Thoracic aorta (tissue), 2 donors: Measurements from ENCODE around the gene CELSR3. TPM values are rescaled to one million over a fixed set of nuclear protein-coding genes. Genes with fewer than 3 reads are reported as not detected.

Source experiments
- ATAC-seq: fragments of 150-250 bp; one replicate; pipeline ENCODE4 v1.8.0; 2017; ENCODE audit warnings: low read depth; ENCODE audit not compliant: insufficient number of reproducible peaks, low FRiP score
- DNase-seq: peaks from one replicate; pipeline ENCODE4 v3.0.0-alpha.2; 2020; ENCODE audit warnings: low spot score
- H3K27ac ChIP-seq, 2 donors: fragments of 200-600 bp; sonication (generic); 1 replicate in 1 of 2; 2 replicates in 1 of 2; pipeline ENCODE4 v1.5.1; 2016; ENCODE audit warnings: mild to moderate bottlenecking in 2 of 2, moderate library complexity in 2 of 2
- H3K27me3 ChIP-seq: fragments of 200-600 bp; sonication (generic); replicated peaks from 2 replicates; pipeline ENCODE4 v1.6.0; 2016; ENCODE audit warnings: mild to moderate bottlenecking; ENCODE audit not compliant: insufficient read depth
- H3K36me3 ChIP-seq: fragments of 200-600 bp; sonication (generic); one replicate; pipeline ENCODE4 v1.5.1; 2016
- H3K4me1 ChIP-seq, 2 donors: fragments of 200-600 bp; sonication (generic); 1 replicate in 1 of 2; 2 replicates in 1 of 2; pipeline versions ENCODE4 v1.5.1 to v1.6.0; 2016; ENCODE audit warnings: low read depth in 2 of 2, mild to moderate bottlenecking in 1 of 2; ENCODE audit not compliant: control insufficient read depth in 1 of 2
- H3K4me3 ChIP-seq: fragments of 200-600 bp; sonication (generic); 2 replicates; pipeline ENCODE4 v1.5.1; 2016; ENCODE audit warnings: mild to moderate bottlenecking
- H3K9me3 ChIP-seq: fragments of 200-600 bp; sonication (generic); 2 replicates; pipeline ENCODE4 v1.5.1; 2016
- total RNA-seq, 2 donors: library from RNA; depleted of rRNA; stranded (reverse); fragments of >200 nt; gene quantifications; one replicate each; pipeline versions ENCODE4 v1.1.0 to v1.2.3, GENCODE V29; 2016
- TF ChIP-seq, protein P1 (sequence below): fragments of 200-600 bp; sonication (generic); IDR thresholded peaks from one replicate; pipeline ENCODE4 v1.5.1; 2019; ENCODE audit warnings: antibody characterized with exemption

CELSR3 gene
- total RNA-seq, 2 donors from 2014 or later = 1.3 to 3.0 TPM

DNA sequence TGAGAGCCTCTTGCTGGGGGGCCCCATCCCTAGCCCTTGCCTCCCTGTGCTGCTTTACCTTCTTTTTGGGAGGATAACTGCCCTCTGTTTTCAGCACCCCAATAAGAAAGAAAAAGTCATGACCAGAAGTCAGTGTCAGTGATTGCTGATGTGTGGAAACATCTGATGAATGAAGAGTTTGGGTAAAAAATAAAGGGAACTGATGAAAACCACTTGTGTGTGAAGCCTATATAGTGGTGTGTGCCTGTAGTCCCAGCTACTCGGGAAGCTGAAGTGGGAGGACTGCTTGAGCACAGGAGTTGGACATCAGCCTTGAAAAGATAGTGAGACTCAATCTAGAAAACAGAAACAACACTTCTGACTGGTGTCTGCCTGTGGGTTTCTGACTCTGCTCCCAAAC, 9.8 kb upstream of the CELSR3 start:
- Histone ChIP-seq H3K27ac (no peak overlapping the region), H3K27me3 (no peaks in the 10 kb centered on the region), H3K9me3 (no peaks in the 10 kb centered on the region), H3K4me3 (no peak overlapping the region), H3K4me1 (no peaks in the 10 kb centered on the region), H3K36me3 (peaks cover 28% of the 10 kb centered on the region)
- TF ChIP-seq, protein P1, sequence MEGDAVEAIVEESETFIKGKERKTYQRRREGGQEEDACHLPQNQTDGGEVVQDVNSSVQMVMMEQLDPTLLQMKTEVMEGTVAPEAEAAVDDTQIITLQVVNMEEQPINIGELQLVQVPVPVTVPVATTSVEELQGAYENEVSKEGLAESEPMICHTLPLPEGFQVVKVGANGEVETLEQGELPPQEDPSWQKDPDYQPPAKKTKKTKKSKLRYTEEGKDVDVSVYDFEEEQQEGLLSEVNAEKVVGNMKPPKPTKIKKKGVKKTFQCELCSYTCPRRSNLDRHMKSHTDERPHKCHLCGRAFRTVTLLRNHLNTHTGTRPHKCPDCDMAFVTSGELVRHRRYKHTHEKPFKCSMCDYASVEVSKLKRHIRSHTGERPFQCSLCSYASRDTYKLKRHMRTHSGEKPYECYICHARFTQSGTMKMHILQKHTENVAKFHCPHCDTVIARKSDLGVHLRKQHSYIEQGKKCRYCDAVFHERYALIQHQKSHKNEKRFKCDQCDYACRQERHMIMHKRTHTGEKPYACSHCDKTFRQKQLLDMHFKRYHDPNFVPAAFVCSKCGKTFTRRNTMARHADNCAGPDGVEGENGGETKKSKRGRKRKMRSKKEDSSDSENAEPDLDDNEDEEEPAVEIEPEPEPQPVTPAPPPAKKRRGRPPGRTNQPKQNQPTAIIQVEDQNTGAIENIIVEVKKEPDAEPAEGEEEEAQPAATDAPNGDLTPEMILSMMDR = no peak
- ATAC-seq = no peak
- no peak for DNase-seq

DNA sequence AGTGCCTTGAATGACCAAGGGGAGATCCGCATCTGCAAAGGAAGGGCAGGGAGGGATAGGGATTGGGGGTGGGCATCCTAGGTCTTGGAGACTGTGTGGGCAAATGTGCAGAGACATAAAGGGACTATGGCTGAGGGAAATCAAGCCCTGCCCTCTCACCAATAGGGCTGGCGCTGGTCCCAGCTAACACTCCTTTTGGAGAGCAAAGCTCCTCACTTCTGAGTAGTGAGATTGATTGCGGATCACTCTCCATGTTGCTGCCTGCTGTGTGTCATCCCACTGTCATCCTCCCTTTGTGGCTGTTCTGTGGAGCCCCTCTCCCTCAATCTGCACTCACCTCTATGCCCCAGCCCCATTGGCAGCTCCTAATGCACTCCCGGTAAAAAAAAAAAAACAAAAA, 2.2 kb upstream of the CELSR3 start:
- no peak for ATAC-seq
- H3K27ac ChIP-seq = peak overlapping the region; percentile 91 to 92

DNA sequence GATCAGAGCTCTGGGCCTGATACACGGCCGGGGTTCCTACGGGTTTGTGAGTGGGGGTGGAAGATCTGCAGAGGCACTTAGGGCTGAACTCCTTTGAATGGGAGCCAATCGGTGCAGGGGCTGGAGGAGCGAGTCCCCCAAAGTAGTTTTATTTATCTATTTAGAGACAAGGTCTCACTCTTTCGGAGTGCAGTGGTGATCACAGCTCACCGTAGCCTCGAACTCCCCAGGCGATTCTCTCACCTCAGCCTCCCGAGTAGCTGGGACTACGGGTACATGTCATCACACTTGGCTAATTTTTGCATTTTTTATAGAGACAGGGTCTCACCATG, 1.6 kb upstream of the CELSR3 start:
- H3K27ac ChIP-seq = peak overlapping the region; percentile 91 to 92
- H3K4me1 ChIP-seq = peaks cover 4 to 21% of the 10 kb centered on the region in 2 donors
- no peaks in the 10 kb centered on the region for H3K9me3 ChIP-seq
- TF ChIP-seq, protein P1 = peak; percentile 36
- DNase-seq = no peak
- no peaks in the 10 kb centered on the region for H3K27me3 ChIP-seq
- H3K4me3 ChIP-seq = peak overlapping the region; percentile 82
- H3K36me3 ChIP-seq = no peaks in the 10 kb centered on the region
- no peak for ATAC-seq

More for the DNA sequence above, 2.2 kb upstream of the CELSR3 start:
- Histone ChIP-seq H3K4me3 (no peak overlapping the region), H3K36me3 (no peaks in the 10 kb centered on the region), H3K27me3 (no peaks in the 10 kb centered on the region), H3K4me1 (peaks cover 4 to 21% of the 10 kb centered on the region in 2 donors), H3K9me3 (no peaks in the 10 kb centered on the region)
- no peak for DNase-seq
- TF ChIP-seq, protein P1 = no peak

DNA sequence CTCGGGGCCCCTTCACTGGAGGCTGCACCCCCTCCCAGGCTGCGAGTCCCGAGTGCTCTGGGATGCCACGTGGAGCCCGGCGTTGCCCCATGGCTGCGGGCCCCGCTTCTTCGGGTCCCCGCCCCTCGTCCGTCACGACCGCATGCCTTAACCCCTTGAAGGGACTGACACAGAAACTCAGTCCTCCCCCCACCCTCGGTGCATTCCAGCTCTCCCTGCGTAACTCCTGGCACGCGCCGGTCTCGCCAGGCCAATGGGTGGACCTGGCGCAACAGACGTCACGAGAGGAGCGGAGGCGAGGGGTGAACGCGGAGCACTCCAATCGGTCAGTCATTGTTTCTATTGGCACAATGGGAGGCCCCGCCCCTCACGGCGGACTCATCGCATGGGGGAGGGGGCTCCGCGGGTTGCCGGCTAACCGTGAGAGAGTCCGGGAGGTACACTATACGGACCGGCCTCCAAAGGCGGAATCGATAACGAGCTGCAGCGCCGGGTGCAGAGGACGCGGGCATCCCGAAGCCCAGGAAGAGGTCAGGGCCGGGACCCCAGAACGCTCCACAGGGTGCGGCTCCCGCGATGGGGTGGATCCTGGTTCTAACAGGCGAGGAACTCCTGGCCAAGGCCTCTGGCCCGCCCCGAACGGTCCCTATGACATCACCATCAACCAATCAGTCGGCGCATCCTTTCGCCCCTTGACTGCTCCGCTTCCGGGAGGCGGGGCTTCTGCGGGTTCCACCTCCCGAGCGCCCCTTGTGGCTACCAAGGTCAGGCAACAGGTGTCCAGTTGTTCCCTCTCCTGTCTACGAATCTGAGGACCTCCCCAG, 1.0 kb upstream of the CELSR3 start:
- H3K27ac ChIP-seq = peak overlapping the region; percentile 91 to 92
- DNase-seq (peak; percentile 93), ATAC-seq (peak; percentile 88)
- TF ChIP-seq, protein P1 = peak; percentile 82
- no peaks in the 10 kb centered on the region for H3K27me3 ChIP-seq
- peaks cover 4 to 21% of the 10 kb centered on the region in 2 donors for H3K4me1 ChIP-seq
- no peaks in the 10 kb centered on the region for H3K36me3 ChIP-seq
- H3K4me3 ChIP-seq = peak overlapping the region; percentile 82
- H3K9me3 ChIP-seq = no peaks in the 10 kb centered on the region

DNA sequence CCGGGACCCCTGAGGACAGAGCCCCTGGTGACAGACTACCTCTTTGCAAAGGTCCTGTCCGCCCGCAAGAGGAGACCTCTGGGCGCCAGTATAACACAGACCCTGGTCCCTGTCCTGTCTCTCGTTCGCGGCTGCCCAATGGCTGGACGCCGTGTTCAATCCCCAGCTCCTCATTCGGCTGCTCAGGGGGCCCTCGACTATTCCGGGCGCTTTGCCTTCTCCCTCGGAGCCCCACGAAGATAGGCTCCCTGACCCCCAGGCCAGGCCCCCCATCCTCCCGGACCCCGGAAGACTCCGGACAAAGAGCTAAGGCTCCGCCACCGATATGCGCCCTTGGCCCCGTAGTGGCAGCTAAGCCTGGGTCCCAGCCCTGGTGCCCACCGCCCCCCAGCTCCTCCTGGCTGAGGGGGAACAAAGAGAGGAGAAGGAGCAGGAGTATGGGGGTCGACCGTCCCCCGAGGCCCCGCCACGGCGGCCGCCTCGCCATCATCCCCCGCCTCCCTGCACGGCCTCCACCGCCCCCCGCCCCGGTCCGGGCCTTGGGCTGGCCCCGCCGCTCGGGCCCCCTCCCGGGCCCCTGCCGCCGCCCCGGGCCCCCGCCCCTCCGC, 437 bp downstream of the CELSR3 start:
- H3K4me3 ChIP-seq = peak overlapping the region; percentile 82

More for the DNA sequence above, 437 bp downstream of the CELSR3 start:
- Histone ChIP-seq H3K27ac (no peak overlapping the region), H3K9me3 (no peaks in the 10 kb centered on the region), H3K27me3 (no peaks in the 10 kb centered on the region), H3K4me1 (peaks cover 4 to 21% of the 10 kb centered on the region in 2 donors), H3K36me3 (no peaks in the 10 kb centered on the region)
- ATAC-seq = no peak
- TF ChIP-seq, protein P1 = no peak
- no peak for DNase-seq
